GM18870 (cell line): Measurements from ENCODE around the gene DIPK1C.

Source experiments
- ATAC-seq: cut with Tn5 transposase; IDR thresholded peaks from one replicate; pipeline ENCODE4 v1.9.1; 2021; ENCODE audit warnings: moderate library complexity; ENCODE audit not compliant: unreplicated experiment

Gene DIPK1C

GRCh38 chr18:74425161-74425560, 31.9 kb downstream of the DIPK1C start:
- ATAC-seq: no peak

GRCh38 chr18:74422541-74422940, 34.6 kb downstream of the DIPK1C start:
- ATAC-seq: no peak

GRCh38 chr18:74420926-74421325, 36.2 kb downstream of the DIPK1C start:
- no peak for ATAC-seq

- no peak for ATAC-seq
These were observed 36.6 kb downstream of the DIPK1C start for GRCh38 chr18:74420481-74420880.

- ATAC-seq: no peak
These were observed 37.3 kb downstream of the DIPK1C start for GRCh38 chr18:74419761-74420160.

GRCh38 chr18:74418023-74418422, 39.1 kb downstream of the DIPK1C start:
- ATAC-seq: no peak

- ATAC-seq: no peak
These were observed 41.0 kb downstream of the DIPK1C start for GRCh38 chr18:74416124-74416523.

- ATAC-seq: no peak
These were observed 42.1 kb downstream of the DIPK1C start for GRCh38 chr18:74414953-74415515.

- ATAC-seq: no peak
These were observed 43.3 kb downstream of the DIPK1C start for GRCh38 chr18:74413836-74414235.

- ATAC-seq: no peak
These were observed 44.8 kb downstream of the DIPK1C start for GRCh38 chr18:74412116-74412880.

- no peak for ATAC-seq
These were observed 45.6 kb downstream of the DIPK1C start for GRCh38 chr18:74411475-74411874.

GRCh38 chr18:74410441-74410992, 46.6 kb downstream of the DIPK1C start:
- no peak for ATAC-seq

GRCh38 chr18:74407888-74408287, 49.2 kb downstream of the DIPK1C start:
- peak; percentile 74 for ATAC-seq

- no peak for ATAC-seq
These were observed 54.2 kb downstream of the DIPK1C start for GRCh38 chr18:74402806-74403433.

GRCh38 chr18:74400813-74401212, 56.3 kb downstream of the DIPK1C start:
- no peak for ATAC-seq

GRCh38 chr18:74399091-74399887, 57.8 kb downstream of the DIPK1C start:
- no peak for ATAC-seq

- ATAC-seq: no peak
These were observed 59.5 kb downstream of the DIPK1C start for GRCh38 chr18:74397572-74397971.

GRCh38 chr18:74396171-74397169, 60.6 kb downstream of the DIPK1C start:
- ATAC-seq: no peak

GRCh38 chr18:74395648-74396154, 61.4 kb downstream of the DIPK1C start:
- no peak for ATAC-seq

- no peak for ATAC-seq
These were observed 62.1 kb downstream of the DIPK1C start for GRCh38 chr18:74395006-74395405.
